ENCODE results near the gene BCO1. TPM values are rescaled to one million over a fixed set of nuclear protein-coding genes. Genes with fewer than 3 reads are reported as not detected.
A peak's percentile ranks its signal among the peaks of the same experiment; 100 is the strongest.

The BCO1 gene
- total RNA-seq, 2 experiments from 2014 or later, result not detected

- intact Hi-C loops (cut with micrococcal nuclease; ENCODE audit: unreplicated experiment), result no loop called here
- no peaks in the 10 kb centered on the region for H3K79me2 ChIP-seq (ENCODE audit: insufficient read depth, low read depth, low read length)
- no TSS peak for BruUV-seq (replicated peaks)
- no peak overlapping the region for H3K27ac ChIP-seq (ENCODE audit: low read depth, low read length, poor library complexity, severe bottlenecking)
- no peaks in the 10 kb centered on the region for H3K4me1 ChIP-seq (ENCODE audit: insufficient read depth, low read length, poor library complexity, severe bottlenecking)
- POLR2A ChIA-PET, result no interaction called here
- no peaks in the 10 kb centered on the region for H4K20me1 ChIP-seq (ENCODE audit: insufficient read depth, low read length)
- H3K4me3 ChIP-seq (ENCODE audit: low read depth, low read length, poor library complexity, severe bottlenecking), result no peak overlapping the region
- H3K4me2 ChIP-seq (ENCODE audit: low read length), result no peak overlapping the region
- H3K9me2 ChIP-seq (ENCODE audit: insufficient read depth, low read length), result no peaks in the 10 kb centered on the region
- CTCF ChIA-PET (ENCODE audit: unreplicated experiment), result no interaction called here
- DNase-seq (ENCODE audit: low spot score), result no peak
- no peak overlapping the region for H2AFZ ChIP-seq (ENCODE audit: low read length)
- no peaks in the 10 kb centered on the region for H3K36me3 ChIP-seq (ENCODE audit: insufficient read depth, low read length)
- no peak for TF ChIP-seq EZH2phosphoT487 (IDR thresholded peaks at IDR 0.05; ENCODE audit: borderline replicate concordance, low read depth, low read length)
- peak; percentile 21; the same call in 1 of the 2 replicates for TF ChIP-seq CTCF (conservative IDR thresholded peaks at IDR 0.05; ENCODE audit: low read length)
- no peaks in the 10 kb centered on the region for H3K9me3 ChIP-seq (ENCODE audit: low read length)
These were observed 25.2 kb downstream of the BCO1 start for GRCh38 chr16:81263470-81264220.

DNA sequence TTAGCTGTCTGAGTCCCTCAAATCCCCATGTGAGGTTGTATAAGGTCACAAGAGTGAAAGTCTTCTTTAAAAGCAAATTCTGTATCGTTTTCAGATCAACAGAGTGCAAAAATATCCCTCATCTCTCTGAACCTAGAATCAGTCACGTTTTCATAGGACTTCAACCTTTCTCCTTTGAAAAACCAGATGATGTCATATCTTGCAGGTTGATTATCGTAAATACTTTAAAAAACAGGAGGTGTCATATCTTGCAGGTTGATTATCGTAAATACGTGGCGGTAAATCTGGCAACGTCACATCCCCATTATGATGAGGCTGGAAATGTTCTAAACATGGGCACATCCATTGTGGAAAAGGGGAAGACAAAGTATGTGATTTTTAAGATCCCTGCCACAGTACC, 25.9 kb downstream of the BCO1 start:
- no peaks in the 10 kb centered on the region for H3K9me3 ChIP-seq (ENCODE audit: low read length)
- DNase-seq (ENCODE audit: low spot score), result no peak
- ChIA-PET POLR2A (no interaction called here), CTCF (ENCODE audit: unreplicated experiment) (no interaction called here)
- no peaks in the 10 kb centered on the region for H3K9me2 ChIP-seq (ENCODE audit: insufficient read depth, low read length)
- intact Hi-C loops (cut with micrococcal nuclease; ENCODE audit: unreplicated experiment), result no loop called here
- no peaks in the 10 kb centered on the region for H3K36me3 ChIP-seq (ENCODE audit: insufficient read depth, low read length)
- H3K4me2 ChIP-seq (ENCODE audit: low read length), result no peak overlapping the region
- no peaks in the 10 kb centered on the region for H3K4me1 ChIP-seq (ENCODE audit: insufficient read depth, low read length, poor library complexity, severe bottlenecking)
- H4K20me1 ChIP-seq (ENCODE audit: insufficient read depth, low read length), result no peaks in the 10 kb centered on the region
- TF ChIP-seq CTCF (conservative IDR thresholded peaks at IDR 0.05; ENCODE audit: low read length) (no peak), EZH2phosphoT487 (IDR thresholded peaks at IDR 0.05; ENCODE audit: borderline replicate concordance, low read depth, low read length) (no peak)
- no peak overlapping the region for H3K27ac ChIP-seq (ENCODE audit: low read depth, low read length, poor library complexity, severe bottlenecking)
- no peak overlapping the region for H3K4me3 ChIP-seq (ENCODE audit: low read depth, low read length, poor library complexity, severe bottlenecking)
- no peak overlapping the region for H2AFZ ChIP-seq (ENCODE audit: low read length)
- H3K79me2 ChIP-seq (ENCODE audit: insufficient read depth, low read depth, low read length), result no peaks in the 10 kb centered on the region
- no TSS peak for BruUV-seq (replicated peaks)

DNA sequence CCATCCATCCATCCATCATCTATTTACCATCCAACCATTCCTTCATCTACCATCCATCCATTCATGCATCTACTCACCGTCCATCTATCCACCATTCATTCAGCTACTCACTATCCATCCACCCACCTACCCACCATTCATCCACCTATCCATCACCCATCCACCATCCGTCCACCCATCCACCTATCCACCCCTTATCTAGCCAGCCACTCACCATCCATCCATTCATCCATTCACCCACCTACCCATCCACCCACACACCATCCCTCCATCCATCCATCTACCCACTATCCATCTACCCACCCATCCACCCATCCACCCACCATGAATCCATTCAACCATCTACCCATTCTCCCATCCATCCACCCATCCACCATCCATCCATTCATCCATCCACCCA, 26.6 kb downstream of the BCO1 start:
- intact Hi-C loops (cut with micrococcal nuclease; ENCODE audit: unreplicated experiment), result no loop called here
- H2AFZ ChIP-seq (ENCODE audit: low read length), result no peak overlapping the region
- no peaks in the 10 kb centered on the region for H4K20me1 ChIP-seq (ENCODE audit: insufficient read depth, low read length)
- no peak overlapping the region for H3K27ac ChIP-seq (ENCODE audit: low read depth, low read length, poor library complexity, severe bottlenecking)
- no peaks in the 10 kb centered on the region for H3K79me2 ChIP-seq (ENCODE audit: insufficient read depth, low read depth, low read length)
- BruUV-seq (replicated peaks), result no TSS peak
- no peaks in the 10 kb centered on the region for H3K9me3 ChIP-seq (ENCODE audit: low read length)
- CTCF ChIA-PET (ENCODE audit: unreplicated experiment), result no interaction called here
- H3K4me3 ChIP-seq (ENCODE audit: low read depth, low read length, poor library complexity, severe bottlenecking), result no peak overlapping the region
- no peaks in the 10 kb centered on the region for H3K36me3 ChIP-seq (ENCODE audit: insufficient read depth, low read length)
- no peaks in the 10 kb centered on the region for H3K4me1 ChIP-seq (ENCODE audit: insufficient read depth, low read length, poor library complexity, severe bottlenecking)
- POLR2A ChIA-PET, result interaction anchor here (0.6 kb wide), 1 partner anchor 702 kb away, joined by 4 read pairs; no protein-coding TSS in a partner anchor
- H3K9me2 ChIP-seq (ENCODE audit: insufficient read depth, low read length), result no peaks in the 10 kb centered on the region
- H3K4me2 ChIP-seq (ENCODE audit: low read length), result no peak overlapping the region
- no peak for TF ChIP-seq CTCF (conservative IDR thresholded peaks at IDR 0.05; ENCODE audit: low read length)
- TF ChIP-seq EZH2phosphoT487 (IDR thresholded peaks at IDR 0.05; ENCODE audit: borderline replicate concordance, low read depth, low read length), result no peak
- DNase-seq (ENCODE audit: low spot score), result no peak
